ENCODE results near the gene ZNF165. TPM values are rescaled to one million over a fixed set of nuclear protein-coding genes. Genes with fewer than 3 reads are reported as not detected.

ZNF165 gene
- total and polyA plus RNA-seq, 9 donors: 0.24 to 2.3 (median 0.76) TPM

- TF ChIP-seq EP300 (IDR thresholded peaks at IDR 0.05): no peak
- no peak for TF ChIP-seq POLR2A (IDR thresholded peaks at IDR 0.05)
- TF ChIP-seq, protein P1, sequence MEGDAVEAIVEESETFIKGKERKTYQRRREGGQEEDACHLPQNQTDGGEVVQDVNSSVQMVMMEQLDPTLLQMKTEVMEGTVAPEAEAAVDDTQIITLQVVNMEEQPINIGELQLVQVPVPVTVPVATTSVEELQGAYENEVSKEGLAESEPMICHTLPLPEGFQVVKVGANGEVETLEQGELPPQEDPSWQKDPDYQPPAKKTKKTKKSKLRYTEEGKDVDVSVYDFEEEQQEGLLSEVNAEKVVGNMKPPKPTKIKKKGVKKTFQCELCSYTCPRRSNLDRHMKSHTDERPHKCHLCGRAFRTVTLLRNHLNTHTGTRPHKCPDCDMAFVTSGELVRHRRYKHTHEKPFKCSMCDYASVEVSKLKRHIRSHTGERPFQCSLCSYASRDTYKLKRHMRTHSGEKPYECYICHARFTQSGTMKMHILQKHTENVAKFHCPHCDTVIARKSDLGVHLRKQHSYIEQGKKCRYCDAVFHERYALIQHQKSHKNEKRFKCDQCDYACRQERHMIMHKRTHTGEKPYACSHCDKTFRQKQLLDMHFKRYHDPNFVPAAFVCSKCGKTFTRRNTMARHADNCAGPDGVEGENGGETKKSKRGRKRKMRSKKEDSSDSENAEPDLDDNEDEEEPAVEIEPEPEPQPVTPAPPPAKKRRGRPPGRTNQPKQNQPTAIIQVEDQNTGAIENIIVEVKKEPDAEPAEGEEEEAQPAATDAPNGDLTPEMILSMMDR (IDR thresholded peaks at IDR 0.05): no peak
- 0 to 1% (median 1%) methylated on average over 25 to 28 of the region's 28 CpGs for WGBS, 3 donors
- intact Hi-C loops (cut with DNase I): no loop called here
- peaks cover 4% of the 10 kb centered on the region for H3K4me1 ChIP-seq (ENCODE audit: insufficient read depth)
- no peaks in the 10 kb centered on the region for H3K36me3 ChIP-seq
- peak within 1 kb of the TSS; percentile 50 for H3K4me3 ChIP-seq
- no peak within 1 kb of the TSS for H3K27ac ChIP-seq
- H3K27me3 ChIP-seq: no peaks in the 10 kb centered on the region
- DNase-seq: peak; percentile 71 to 86 (median 75)
- no peaks in the 10 kb centered on the region for H3K9me3 ChIP-seq
Observed at GRCh38 chr6:28124350-28124970, 44.1 kb downstream of the ZNF165 start, which contains the start of gene ZSCAN16. ZSCAN16 (plus strand) TSS chr6:28124609; CDS start chr6:28125444, 835 bp downstream.

- no peak for DNase-seq
- Histone ChIP-seq H3K36me3 (no peaks in the 10 kb centered on the region), H3K4me1 (ENCODE audit: insufficient read depth) (peaks cover 4% of the 10 kb centered on the region), H3K4me3 (peak overlapping the region; percentile 50), H3K27me3 (no peaks in the 10 kb centered on the region), H3K27ac (no peak overlapping the region), H3K9me3 (no peaks in the 10 kb centered on the region)
- intact Hi-C loops (cut with DNase I): no loop called here
- 8 to 13% (median 9%) methylated on average over 6 of the region's 6 CpGs for WGBS, 3 donors
- TF ChIP-seq EP300 (IDR thresholded peaks at IDR 0.05): no peak
- TF ChIP-seq, protein P1 (IDR thresholded peaks at IDR 0.05): no peak
- no peak for TF ChIP-seq POLR2A (IDR thresholded peaks at IDR 0.05)
Observed at GRCh38 chr6:28124971-28125353, 44.6 kb downstream of the ZNF165 start.

GRCh38 chr6:28125401-28125800, 45.0 kb downstream of the ZNF165 start:
- peaks cover 4% of the 10 kb centered on the region for H3K4me1 ChIP-seq (ENCODE audit: insufficient read depth)
- no peaks in the 10 kb centered on the region for H3K27me3 ChIP-seq
- H3K27ac ChIP-seq: no peak overlapping the region
- no peak for DNase-seq
- H3K36me3 ChIP-seq: no peaks in the 10 kb centered on the region
- no peaks in the 10 kb centered on the region for H3K9me3 ChIP-seq
- WGBS, 3 donors: 65 to 85% (median 77%) methylated on average over 4 of the region's 4 CpGs
- no peak overlapping the region for H3K4me3 ChIP-seq
- intact Hi-C loops (cut with DNase I): no loop called here
- TF ChIP-seq POLR2A (IDR thresholded peaks at IDR 0.05): no peak
- TF ChIP-seq, protein P1 (IDR thresholded peaks at IDR 0.05): no peak
- TF ChIP-seq EP300 (IDR thresholded peaks at IDR 0.05): no peak

DNA sequence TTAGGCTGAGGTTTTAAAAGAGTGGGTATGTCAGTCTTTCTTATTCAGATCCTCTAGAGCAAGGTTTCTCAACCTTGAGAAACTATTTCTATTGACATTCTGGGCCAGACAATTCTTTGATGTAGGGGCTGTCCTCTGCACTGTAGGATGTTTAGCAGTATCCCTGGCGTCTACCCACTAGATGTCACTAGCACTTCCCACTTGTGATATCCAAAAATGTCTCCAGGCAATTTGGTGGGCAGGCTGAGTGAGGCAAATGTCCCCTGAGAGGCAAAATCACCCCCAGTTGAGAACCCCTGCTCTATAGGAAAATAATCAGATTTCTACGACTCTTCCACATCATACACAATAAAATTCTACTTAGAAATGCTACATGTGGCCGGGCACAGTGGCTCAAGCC, 53.6 kb downstream of the ZNF165 start:
- no peak overlapping the region for H3K4me3 ChIP-seq
- H3K4me1 ChIP-seq (ENCODE audit: insufficient read depth): peaks cover 5% of the 10 kb centered on the region
- H3K27me3 ChIP-seq: no peaks in the 10 kb centered on the region
- H3K9me3 ChIP-seq: no peaks in the 10 kb centered on the region
- DNase-seq: no peak
- H3K27ac ChIP-seq: no peak overlapping the region
- 39 to 61% (median 50%) methylated on average over 3 of the region's 3 CpGs for WGBS, 3 donors
- no peaks in the 10 kb centered on the region for H3K36me3 ChIP-seq
- intact Hi-C loops (cut with DNase I): loop anchor here in 3 of 4 donors (10.0 kb wide), 1 partner anchor 221 kb away; no protein-coding TSS in a partner anchor
- TF ChIP-seq, protein P1 (IDR thresholded peaks at IDR 0.05): no peak
- no peak for TF ChIP-seq POLR2A (IDR thresholded peaks at IDR 0.05)
- no peak for TF ChIP-seq EP300 (IDR thresholded peaks at IDR 0.05)
